Stimulated activated CD4-positive, alpha-beta T cell treated with anti-CD3 and anti-CD28 coated beads, Interleukin-12 subunit alpha, Interleukin-12 subunit beta, amount 100 ng/mL, for 4 hours (primary cell): ENCODE data around the gene SCN1B.

ENCODE experiments used
- DNase-seq: peaks from one replicate; pipeline ENCODE4 v3.0.0-alpha.2; 2020

Gene SCN1B

DNA sequence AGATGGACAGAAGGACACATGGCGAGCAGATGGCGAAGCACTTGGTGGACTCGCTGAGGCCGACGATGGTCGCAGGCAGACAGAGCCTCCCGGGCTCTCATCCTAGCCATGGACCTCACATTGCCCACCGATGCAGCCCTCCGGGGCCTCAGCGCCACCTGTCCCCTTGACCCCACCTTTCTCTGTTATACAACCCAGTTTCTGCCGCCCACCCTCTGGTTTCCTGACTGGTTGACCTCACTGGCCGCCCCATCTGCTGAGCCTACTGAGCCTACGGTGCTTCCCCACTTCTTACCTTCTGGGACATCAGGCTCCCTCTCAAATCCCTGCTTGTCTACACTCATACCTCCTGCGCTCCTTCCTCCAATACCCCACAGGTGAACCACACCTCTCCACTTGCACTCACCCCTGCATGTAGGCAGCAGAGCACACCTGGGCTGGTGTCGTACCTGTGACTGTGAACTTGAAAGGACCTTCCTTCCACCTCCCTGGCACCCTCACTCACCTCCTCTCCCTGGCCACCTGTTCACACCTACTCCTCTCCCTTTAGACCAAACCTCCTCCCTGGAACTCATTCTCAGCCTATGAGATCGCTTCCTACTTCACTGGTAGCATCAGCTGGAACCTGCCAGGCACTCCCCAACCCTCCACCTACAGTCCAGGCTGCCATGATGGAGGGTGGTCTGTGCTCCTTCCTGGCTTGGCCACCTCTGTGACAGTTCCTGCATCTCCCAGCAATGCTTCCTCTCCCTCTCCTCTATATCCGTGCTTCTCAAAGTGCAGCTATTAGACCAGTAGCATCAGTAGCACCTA, 47.3 kb downstream of the SCN1B start:
- DNase-seq: no peak

DNA sequence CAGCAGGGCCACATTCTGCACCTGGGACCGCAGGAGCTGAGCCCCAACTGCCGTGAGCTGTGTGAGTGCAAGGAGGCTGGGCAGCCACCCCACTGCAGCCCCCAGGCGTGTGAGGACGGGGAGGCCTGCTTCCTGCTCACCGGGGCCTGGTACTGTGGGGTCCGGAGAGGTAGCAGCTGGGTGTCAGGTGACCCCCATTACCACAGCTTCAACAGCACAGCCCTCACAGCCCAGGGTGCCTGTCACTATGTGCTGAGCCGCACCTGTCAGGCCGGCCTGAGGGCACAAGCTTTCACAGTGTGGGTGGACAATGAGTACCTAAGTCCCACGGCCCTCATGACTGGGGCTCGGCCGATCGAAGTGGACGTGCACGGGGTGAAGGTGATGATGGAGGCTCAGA, 49.6 kb downstream of the SCN1B start:
- no peak for DNase-seq

DNA sequence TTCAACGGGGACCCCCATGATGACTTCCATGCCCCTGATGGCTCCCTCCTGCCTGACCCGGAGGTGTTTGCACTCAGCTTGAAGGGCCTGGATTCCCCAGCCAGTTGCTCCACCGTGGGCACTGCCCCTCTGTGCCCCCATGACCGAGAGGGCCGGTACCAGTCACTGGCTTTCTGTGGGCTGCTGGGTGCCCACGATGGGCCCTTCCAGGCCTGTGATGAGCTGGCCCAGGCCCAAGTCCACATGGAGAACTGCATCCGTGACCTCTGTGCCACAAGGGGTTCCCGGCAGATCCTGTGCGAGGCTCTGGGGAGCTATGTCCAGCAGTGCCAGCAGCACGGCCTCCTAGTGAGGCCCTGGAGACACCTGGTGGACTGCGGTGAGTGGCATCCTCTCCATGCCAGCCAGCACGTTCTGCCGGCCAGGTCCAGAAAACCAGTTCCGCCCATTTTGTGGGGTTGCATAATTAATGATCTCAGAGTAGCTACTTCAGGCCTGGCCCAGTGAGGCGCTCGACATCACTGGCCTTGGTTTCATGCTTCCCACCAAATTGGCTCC, 50.4 kb downstream of the SCN1B start:
- DNase-seq: no peak

DNA sequence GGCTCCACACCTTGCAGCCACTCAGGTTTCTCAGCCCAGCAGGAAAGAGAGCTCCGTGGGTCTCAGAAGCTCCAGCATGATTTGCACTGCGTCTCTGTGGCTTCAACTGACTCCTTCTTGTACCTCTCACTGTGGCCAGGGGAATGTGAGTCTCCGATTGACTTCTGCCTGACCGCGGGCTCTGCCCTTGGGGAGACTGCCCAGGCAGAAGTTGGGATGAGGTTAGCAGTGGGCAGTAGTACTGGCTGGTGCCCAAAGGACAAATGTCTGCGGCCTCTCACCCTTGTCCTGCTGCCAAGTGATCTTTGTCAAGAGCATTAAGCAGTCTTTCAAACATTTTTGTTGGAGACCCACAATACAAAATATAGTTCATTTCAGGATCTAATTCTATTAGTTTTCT, 50.9 kb downstream of the SCN1B start:
- DNase-seq: no peak

DNA sequence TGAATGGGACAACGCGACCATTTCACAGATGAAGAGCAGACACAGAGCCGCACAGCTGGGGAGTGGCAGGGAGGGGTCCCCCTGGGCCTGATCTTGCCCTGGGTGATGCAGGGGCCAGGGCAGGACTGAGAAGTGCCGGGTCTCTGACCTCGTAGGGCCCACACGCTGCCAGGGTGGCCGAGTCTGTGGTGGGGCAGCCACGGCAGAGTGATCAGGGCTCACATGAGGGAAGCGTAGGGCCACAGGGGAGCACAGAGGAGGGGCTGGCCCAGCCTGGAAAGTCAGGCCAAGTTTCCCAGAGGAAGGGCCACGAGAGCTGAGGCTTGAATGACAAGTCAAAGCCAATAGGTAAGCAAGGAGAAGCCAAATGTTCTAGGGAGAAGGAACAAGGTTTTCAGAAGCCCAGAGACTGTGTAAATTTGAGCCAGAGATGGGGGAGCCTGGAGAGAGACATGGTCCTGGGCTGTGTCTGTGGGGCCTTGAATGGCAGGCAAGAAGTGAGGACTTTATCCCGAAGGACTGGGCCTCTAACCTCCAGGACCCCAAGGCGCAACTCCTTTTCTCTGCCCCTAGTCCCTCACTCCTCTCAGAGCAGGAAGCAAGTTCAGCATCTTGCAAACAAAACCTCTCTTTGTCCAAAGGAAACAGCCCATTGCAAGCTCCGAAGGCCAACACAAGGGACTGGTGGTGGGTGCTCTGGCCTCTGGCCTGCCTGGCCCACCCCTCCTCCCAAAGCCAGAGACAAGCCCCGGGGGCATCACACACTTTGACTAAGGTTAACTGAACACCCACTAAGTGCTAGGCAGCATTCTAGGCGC, 53.6 kb downstream of the SCN1B start:
- no peak for DNase-seq

DNA sequence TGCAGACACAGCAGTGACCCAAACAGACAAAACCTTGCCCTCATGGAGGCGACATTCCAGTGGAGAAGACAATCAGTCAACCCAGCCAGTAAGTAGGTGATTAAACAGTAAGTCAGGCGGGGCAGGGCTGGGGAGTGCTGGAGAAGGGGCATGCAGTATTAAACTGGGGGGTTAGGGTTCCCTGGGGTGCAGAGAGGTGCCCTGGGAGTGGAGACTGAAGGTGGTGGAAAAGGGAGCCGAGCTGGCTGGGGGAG, 54.2 kb downstream of the SCN1B start:
- no peak for DNase-seq

DNA sequence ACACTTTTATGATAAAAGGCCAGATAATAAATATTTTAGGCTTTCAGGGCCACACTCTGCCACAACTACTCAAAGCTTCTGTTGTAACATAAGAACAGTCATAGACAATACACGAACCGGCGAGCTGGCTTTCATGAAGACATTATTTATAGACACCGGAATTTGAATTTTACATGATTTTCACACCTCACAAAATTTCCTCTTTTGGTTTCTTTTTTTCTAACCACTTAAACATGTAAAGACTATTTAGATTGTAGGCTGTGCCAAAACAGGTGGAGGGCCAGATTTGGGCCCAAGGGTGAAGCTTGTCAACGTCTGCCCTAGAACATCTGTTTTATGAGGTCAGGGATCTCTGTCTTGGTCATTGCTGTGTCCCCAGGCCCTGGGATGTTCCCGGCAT, 55.7 kb downstream of the SCN1B start:
- DNase-seq: no peak

DNA sequence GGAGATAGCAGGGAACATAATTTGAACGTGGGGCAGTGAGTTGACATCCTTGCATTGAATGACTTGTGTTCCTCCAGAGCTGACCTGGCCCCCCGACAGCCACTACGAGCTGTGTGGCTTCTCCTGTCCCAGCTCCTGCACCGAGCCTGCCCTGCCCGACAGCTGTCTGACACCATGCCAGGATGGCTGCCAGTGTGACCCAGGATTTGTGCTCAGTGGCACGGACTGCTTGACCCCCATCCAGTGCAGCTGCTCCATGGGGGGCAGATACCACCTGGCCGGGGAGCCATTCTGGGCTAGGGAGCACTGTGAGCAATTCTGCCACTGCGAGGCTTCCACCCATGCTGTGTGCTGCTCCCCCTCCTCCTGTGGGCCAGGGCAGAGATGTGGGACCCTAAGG, 56.2 kb downstream of the SCN1B start:
- DNase-seq: no peak

DNA sequence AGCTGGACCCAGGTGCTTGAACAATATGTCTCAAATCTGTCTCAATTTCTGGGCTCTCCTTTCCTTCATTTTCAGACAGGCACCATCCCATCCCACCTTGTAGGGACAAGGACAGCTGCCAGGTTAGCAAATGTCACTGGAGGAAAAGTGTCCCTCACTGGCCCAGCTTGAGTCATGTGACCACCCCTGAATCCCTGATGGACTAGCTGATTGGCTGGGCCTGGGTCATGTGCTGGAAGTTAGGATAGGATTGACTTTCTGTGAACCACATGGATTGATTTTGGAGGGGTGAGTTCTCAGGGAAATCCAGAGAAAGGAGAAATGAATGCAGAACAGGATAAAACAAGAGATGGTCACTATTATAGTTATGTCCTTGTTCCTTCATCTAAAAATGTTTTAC, 57.1 kb downstream of the SCN1B start:
- no peak for DNase-seq

DNA sequence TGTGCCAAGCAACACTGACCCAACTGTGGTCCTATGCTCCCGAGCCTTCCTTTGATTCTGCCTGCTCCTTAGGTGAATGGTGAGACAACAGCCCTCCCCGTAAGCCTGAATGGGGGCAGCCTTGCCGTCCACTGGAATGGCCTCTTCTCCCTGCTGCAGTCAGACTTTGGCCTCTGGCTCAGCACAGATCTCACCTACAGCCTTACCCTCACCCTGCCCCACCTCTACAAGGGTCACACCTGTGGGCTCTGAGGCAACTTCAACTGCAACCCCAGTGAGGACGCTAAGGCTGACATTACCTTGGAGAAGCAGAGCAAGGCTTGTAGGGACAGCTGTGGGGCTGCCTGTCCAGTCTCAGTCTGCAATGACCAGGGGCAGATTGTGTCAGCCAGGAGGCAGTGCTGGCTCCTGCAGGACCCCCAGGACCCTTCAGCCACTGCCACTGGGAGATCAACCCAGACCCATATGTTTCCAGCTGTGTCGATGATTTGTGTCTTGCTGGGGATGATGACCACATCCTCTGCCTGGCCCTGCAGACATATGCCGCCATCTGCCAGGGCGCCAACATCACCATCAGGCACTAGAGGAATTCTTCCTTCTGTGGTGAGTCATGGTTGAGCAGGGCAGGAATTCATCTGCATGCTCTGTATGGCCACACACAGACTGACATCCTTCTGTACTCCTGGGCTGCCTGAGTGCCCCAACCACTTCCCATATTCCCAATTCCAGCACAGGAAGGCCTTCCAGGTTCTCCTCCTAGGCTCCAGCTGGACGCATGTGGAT, 58.1 kb downstream of the SCN1B start:
- no peak for DNase-seq

DNA sequence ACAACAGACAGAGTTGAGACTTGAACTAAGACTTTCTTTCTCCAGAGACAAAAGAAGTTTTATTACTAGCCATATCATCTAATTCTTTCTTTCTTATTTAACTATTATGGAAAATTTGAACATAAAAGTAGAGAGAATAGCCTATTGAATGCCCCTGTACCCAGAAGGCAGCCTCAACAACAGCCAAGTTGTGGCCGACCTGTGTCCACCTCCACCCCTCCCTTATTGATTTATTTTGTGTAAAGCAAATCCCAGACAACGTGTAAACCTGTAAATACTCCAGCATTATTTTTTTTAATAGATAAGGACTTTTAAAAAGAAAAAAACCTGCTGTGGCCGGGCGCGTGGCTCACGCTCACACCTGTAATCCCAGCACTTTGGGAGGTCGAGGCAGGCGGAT, 59.3 kb downstream of the SCN1B start:
- no peak for DNase-seq
